GM21515 (cell line): Measurements from ENCODE around the gene CD9.

Experiments
- ATAC-seq: cut with Tn5 transposase; IDR thresholded peaks from one replicate; pipeline ENCODE4 v1.9.1; 2021; ENCODE audit not compliant: unreplicated experiment

Gene CD9

GRCh38 chr12:6235906-6236640 lies 35.9 kb downstream of the CD9 start:
- ATAC-seq, result no peak

GRCh38 chr12:6236641-6236940 lies 36.4 kb downstream of the CD9 start:
- ATAC-seq, result no peak

GRCh38 chr12:6237830-6238229 lies 37.6 kb downstream of the CD9 start:
- ATAC-seq, result no peak

GRCh38 chr12:6238875-6239274 lies 38.7 kb downstream of the CD9 start:
- ATAC-seq, result no peak

GRCh38 chr12:6241495-6241894 lies 41.3 kb downstream of the CD9 start:
- no peak for ATAC-seq

- ATAC-seq, result no peak
Measured at GRCh38 chr12:6249580-6249979, 49.4 kb downstream of the CD9 start.

GRCh38 chr12:6250343-6250742 lies 50.1 kb downstream of the CD9 start:
- no peak for ATAC-seq

GRCh38 chr12:6253278-6253677 lies 53.1 kb downstream of the CD9 start:
- ATAC-seq, result no peak

- no peak for ATAC-seq
Measured at GRCh38 chr12:6254491-6254890, 54.3 kb downstream of the CD9 start.

GRCh38 chr12:6257007-6257406 lies 56.8 kb downstream of the CD9 start:
- no peak for ATAC-seq

GRCh38 chr12:6262211-6262610 lies 62.0 kb downstream of the CD9 start:
- no peak for ATAC-seq

- ATAC-seq, result no peak
Measured at GRCh38 chr12:6262623-6263022, 62.4 kb downstream of the CD9 start.

- ATAC-seq, result no peak
Measured at GRCh38 chr12:6263931-6264330, 63.7 kb downstream of the CD9 start.

GRCh38 chr12:6264402-6265037 lies 64.3 kb downstream of the CD9 start:
- no peak for ATAC-seq

- ATAC-seq, result no peak
Measured at GRCh38 chr12:6265038-6265405, 64.8 kb downstream of the CD9 start.

GRCh38 chr12:6266541-6266966 lies 66.4 kb downstream of the CD9 start:
- no peak for ATAC-seq

- ATAC-seq, result no peak
Measured at GRCh38 chr12:6266971-6267721, 66.9 kb downstream of the CD9 start.

GRCh38 chr12:6268484-6269157 lies 68.4 kb downstream of the CD9 start:
- no peak for ATAC-seq

GRCh38 chr12:6269986-6270385 lies 69.8 kb downstream of the CD9 start:
- ATAC-seq, result no peak

- no peak for ATAC-seq
Measured at GRCh38 chr12:6271281-6271680, 71.1 kb downstream of the CD9 start.

- no peak for ATAC-seq
Measured at GRCh38 chr12:6272300-6273204, 72.4 kb downstream of the CD9 start.
